Measurements from ENCODE around the gene SMC3.
"Not testable (repeated sequence)": the region's sequence is repeated elsewhere in the genome, so short reads cannot be mapped to it uniquely, and the experiment has no call there.

Gene SMC3

GRCh38 chr10:110625951-110626855, 58.7 kb downstream of the SMC3 start:
- DNase-seq: no peak

GRCh38 chr10:110628161-110628560, 60.7 kb downstream of the SMC3 start:
- no peak for DNase-seq

GRCh38 chr10:110629680-110630191, 62.2 kb downstream of the SMC3 start:
- DNase-seq: peak; percentile 64

GRCh38 chr10:110631934-110632333, 64.4 kb downstream of the SMC3 start:
- DNase-seq: no peak

GRCh38 chr10:110632591-110633215, 65.2 kb downstream of the SMC3 start:
- no peak for DNase-seq

- DNase-seq: peak; percentile 42
Observed at GRCh38 chr10:110634527-110635209, 67.2 kb downstream of the SMC3 start.

- no peak for DNase-seq
Observed at GRCh38 chr10:110636572-110636931, 69.1 kb downstream of the SMC3 start.

GRCh38 chr10:110636932-110637557, 69.5 kb downstream of the SMC3 start:
- DNase-seq: no peak

- DNase-seq: no peak
Observed at GRCh38 chr10:110637558-110638053, 70.1 kb downstream of the SMC3 start.

GRCh38 chr10:110638319-110638718, 70.8 kb downstream of the SMC3 start:
- no peak for DNase-seq

- not testable (repeated sequence) for DNase-seq
Observed at GRCh38 chr10:110639046-110639445, 71.6 kb downstream of the SMC3 start.

- DNase-seq: not testable (repeated sequence)
Observed at GRCh38 chr10:110639858-110640257, 72.4 kb downstream of the SMC3 start.

- DNase-seq: peak; percentile 33
Observed at GRCh38 chr10:110641256-110641655, 73.8 kb downstream of the SMC3 start.

- DNase-seq: no peak
Observed at GRCh38 chr10:110642204-110643034, 74.9 kb downstream of the SMC3 start.

- no peak for DNase-seq
Observed at GRCh38 chr10:110643035-110643652, 75.6 kb downstream of the SMC3 start.

GRCh38 chr10:110643653-110644597, 76.4 kb downstream of the SMC3 start, which contains the start of gene RBM20:
Gene RBM20 (plus strand): TSS chr10:110644336. CDS start chr10:110644455, 119 bp downstream.
- DNase-seq: no peak

GRCh38 chr10:110644598-110645462, 77.3 kb downstream of the SMC3 start:
- no peak for DNase-seq

- DNase-seq: no peak
Observed at GRCh38 chr10:110646417-110647135, 79.1 kb downstream of the SMC3 start.

- DNase-seq: no peak
Observed at GRCh38 chr10:110647136-110647430, 79.6 kb downstream of the SMC3 start.
